ENCODE measurements around the gene SLC25A4. TPM values are rescaled to one million over a fixed set of nuclear protein-coding genes. Genes with fewer than 3 reads are reported as not detected.

The SLC25A4 gene
- total and polyA plus RNA-seq, 2 of the 13 experiments (the other 11 are each of a cell fraction or from before 2014, with no cell fraction given), result 30.3 to 42.1 TPM

DNA sequence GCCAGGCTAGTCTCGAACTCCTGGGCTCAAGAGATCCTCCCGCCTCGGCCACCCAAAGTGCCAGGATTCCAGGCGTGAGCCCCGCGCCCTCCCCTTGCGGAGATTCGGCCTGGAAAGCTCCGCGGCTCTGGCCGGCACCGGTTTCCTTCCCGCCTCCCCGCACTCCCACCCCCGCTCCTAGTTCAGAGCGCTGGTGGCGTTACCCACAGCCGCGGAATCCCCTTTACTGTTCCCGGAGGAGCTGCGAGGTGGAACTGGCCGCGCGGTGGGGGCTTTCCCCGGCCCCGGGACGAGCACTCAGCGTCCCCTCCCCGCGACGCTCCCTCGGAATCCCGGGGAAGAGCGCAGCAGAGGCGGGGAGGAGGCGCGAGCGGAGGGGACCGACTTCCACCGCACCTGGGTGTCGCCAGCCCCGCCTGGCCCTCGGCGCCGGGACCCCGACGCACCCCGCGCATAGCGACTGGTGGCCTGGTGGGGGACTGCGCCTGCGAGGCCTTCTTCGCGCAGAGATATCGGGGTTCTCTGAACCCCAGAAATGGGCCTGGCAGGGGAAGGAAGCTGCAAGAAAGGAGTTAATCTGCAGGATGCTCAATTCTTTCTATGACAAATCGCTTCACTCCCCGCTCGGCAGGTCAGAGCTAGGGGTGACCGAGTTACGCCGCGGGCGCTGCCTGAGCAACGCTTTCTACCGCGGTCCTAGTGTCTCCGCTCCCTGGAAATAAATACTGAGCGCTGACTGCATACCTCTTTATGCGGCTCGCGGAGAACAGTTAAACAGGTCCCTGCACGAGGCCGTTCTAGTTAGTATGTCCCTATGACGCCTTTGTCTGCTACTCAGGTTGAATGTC lies 14.6 kb upstream of the SLC25A4 start:
- Histone ChIP-seq H3K36me3 (replicated peaks in 1 of 2; ENCODE audit: control insufficient read depth in 1 of 2, insufficient read depth in 2 of 2, low read length in 2 of 2) (no peaks in the 10 kb centered on the region), H3K9ac (ENCODE audit: insufficient read depth, low read depth, low read length) (no peak overlapping the region), H2AFZ (ENCODE audit: low read length) (no peak overlapping the region), H3K4me1 (ENCODE audit: insufficient read depth, low read length) (peaks cover 18% of the 10 kb centered on the region), H3K79me2 (ENCODE audit: insufficient read depth, low read length) (no peaks in the 10 kb centered on the region), H3K27ac (ENCODE audit: extremely low read length, insufficient read depth, low read length) (no peak overlapping the region), H3K9me3 (ENCODE audit: low read length) (no peaks in the 10 kb centered on the region), H3K4me3 (replicated peaks in 1 of 3; ENCODE audit: insufficient read depth in 1 of 3, low read depth in 2 of 3, low read length in 3 of 3) (peak overlapping the region; percentile 48 to 74 (median 56)), H4K20me1 (ENCODE audit: insufficient read depth, low read length) (no peaks in the 10 kb centered on the region), H3K27me3 (ENCODE audit: control insufficient read depth in 1 of 2, insufficient read depth in 2 of 2, low read length in 2 of 2) (peaks cover 3 to 30% of the 10 kb centered on the region in 2 experiments; a peak in 3 of 5 replicates), H3K4me2 (ENCODE audit: low read depth, low read length) (peak overlapping the region; percentile 80)
- intact Hi-C loops (cut with micrococcal nuclease; ENCODE audit: unreplicated experiment), result no loop called here
- in situ Hi-C loops (cut with HindIII; ENCODE audit: extremely low pct_ligation_motif_present, low pct_unique_long_range_greater_than_20kb), result no loop called here
- FAIRE-seq, result no peak
- under 1% methylated on average over 37 of the region's 74 CpGs for WGBS (ENCODE audit: low lambda C conversion rate)
- POLR2A ChIA-PET, result no interaction called here
- CTCF ChIA-PET (ENCODE audit: low intra/inter-chr PET ratio, low total read pairs), result no interaction called here
- peak; percentile 77 for ATAC-seq
- no peak for DNase-seq (ENCODE audit: low spot score)
- no TSS peak for BruUV-seq (replicated peaks)
- 0 out of 2 replicates have a peak, but pooled peaks have one; percentile 24 for TF ChIP-seq SALL1 (CRISPR knock-in tag; IDR thresholded peaks at IDR 0.05)
- TF ChIP-seq, protein P1, sequence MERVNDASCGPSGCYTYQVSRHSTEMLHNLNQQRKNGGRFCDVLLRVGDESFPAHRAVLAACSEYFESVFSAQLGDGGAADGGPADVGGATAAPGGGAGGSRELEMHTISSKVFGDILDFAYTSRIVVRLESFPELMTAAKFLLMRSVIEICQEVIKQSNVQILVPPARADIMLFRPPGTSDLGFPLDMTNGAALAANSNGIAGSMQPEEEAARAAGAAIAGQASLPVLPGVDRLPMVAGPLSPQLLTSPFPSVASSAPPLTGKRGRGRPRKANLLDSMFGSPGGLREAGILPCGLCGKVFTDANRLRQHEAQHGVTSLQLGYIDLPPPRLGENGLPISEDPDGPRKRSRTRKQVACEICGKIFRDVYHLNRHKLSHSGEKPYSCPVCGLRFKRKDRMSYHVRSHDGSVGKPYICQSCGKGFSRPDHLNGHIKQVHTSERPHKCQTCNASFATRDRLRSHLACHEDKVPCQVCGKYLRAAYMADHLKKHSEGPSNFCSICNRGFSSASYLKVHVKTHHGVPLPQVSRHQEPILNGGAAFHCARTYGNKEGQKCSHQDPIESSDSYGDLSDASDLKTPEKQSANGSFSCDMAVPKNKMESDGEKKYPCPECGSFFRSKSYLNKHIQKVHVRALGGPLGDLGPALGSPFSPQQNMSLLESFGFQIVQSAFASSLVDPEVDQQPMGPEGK (CRISPR knock-in tag; IDR thresholded peaks at IDR 0.05), result peak; percentile 35; the same call in 1 of the 2 replicates
- TF ChIP-seq YY1 (IDR thresholded peaks at IDR 0.05; ENCODE audit: insufficient read depth, insufficient replicate concordance, low read depth, low read length), result no peak
- TF ChIP-seq GABPB1 (CRISPR knock-in tag; IDR thresholded peaks at IDR 0.05), result peak; percentile 35; the same call in 1 of the 2 replicates
- TF ChIP-seq ZNF75D (CRISPR knock-in tag; IDR thresholded peaks at IDR 0.05; ENCODE audit: borderline replicate concordance), result no peak
- TF ChIP-seq, protein P2, sequence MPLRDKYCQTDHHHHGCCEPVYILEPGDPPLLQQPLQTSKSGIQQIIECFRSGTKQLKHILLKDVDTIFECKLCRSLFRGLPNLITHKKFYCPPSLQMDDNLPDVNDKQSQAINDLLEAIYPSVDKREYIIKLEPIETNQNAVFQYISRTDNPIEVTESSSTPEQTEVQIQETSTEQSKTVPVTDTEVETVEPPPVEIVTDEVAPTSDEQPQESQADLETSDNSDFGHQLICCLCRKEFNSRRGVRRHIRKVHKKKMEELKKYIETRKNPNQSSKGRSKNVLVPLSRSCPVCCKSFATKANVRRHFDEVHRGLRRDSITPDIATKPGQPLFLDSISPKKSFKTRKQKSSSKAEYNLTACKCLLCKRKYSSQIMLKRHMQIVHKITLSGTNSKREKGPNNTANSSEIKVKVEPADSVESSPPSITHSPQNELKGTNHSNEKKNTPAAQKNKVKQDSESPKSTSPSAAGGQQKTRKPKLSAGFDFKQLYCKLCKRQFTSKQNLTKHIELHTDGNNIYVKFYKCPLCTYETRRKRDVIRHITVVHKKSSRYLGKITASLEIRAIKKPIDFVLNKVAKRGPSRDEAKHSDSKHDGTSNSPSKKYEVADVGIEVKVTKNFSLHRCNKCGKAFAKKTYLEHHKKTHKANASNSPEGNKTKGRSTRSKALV (CRISPR knock-in tag; IDR thresholded peaks at IDR 0.05), result peak; percentile 73; the same call in 1 of the 2 replicates
- TF ChIP-seq, protein P3, sequence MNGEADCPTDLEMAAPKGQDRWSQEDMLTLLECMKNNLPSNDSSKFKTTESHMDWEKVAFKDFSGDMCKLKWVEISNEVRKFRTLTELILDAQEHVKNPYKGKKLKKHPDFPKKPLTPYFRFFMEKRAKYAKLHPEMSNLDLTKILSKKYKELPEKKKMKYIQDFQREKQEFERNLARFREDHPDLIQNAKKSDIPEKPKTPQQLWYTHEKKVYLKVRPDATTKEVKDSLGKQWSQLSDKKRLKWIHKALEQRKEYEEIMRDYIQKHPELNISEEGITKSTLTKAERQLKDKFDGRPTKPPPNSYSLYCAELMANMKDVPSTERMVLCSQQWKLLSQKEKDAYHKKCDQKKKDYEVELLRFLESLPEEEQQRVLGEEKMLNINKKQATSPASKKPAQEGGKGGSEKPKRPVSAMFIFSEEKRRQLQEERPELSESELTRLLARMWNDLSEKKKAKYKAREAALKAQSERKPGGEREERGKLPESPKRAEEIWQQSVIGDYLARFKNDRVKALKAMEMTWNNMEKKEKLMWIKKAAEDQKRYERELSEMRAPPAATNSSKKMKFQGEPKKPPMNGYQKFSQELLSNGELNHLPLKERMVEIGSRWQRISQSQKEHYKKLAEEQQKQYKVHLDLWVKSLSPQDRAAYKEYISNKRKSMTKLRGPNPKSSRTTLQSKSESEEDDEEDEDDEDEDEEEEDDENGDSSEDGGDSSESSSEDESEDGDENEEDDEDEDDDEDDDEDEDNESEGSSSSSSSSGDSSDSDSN (CRISPR knock-in tag; IDR thresholded peaks at IDR 0.05), result peak; percentile 42; the same call in 1 of the 2 replicates
- TF ChIP-seq ZNF121 (CRISPR knock-in tag; IDR thresholded peaks at IDR 0.05), result peak; percentile 38; the same call in 1 of the 2 replicates
- peak; percentile 90 for TF ChIP-seq HNRNPLL (IDR thresholded peaks at IDR 0.05; ENCODE audit: low read depth, low read length, poor library complexity, severe bottlenecking)
- TF ChIP-seq, protein P4, sequence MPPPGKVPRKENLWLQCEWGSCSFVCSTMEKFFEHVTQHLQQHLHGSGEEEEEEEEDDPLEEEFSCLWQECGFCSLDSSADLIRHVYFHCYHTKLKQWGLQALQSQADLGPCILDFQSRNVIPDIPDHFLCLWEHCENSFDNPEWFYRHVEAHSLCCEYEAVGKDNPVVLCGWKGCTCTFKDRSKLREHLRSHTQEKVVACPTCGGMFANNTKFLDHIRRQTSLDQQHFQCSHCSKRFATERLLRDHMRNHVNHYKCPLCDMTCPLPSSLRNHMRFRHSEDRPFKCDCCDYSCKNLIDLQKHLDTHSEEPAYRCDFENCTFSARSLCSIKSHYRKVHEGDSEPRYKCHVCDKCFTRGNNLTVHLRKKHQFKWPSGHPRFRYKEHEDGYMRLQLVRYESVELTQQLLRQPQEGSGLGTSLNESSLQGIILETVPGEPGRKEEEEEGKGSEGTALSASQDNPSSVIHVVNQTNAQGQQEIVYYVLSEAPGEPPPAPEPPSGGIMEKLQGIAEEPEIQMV (CRISPR knock-in tag; IDR thresholded peaks at IDR 0.05; ENCODE audit: low read depth), result no peak
- TF ChIP-seq ZNF605 (CRISPR knock-in tag; IDR thresholded peaks at IDR 0.05), result 0 out of 2 replicates have a peak, but pooled peaks have one; percentile 20
- peak; percentile 71; the same call in 1 of the 2 replicates for TF ChIP-seq EZH2 (conservative IDR thresholded peaks at IDR 0.05; ENCODE audit: low read depth, low read length)
- TF ChIP-seq NAIF1 (CRISPR knock-in tag; IDR thresholded peaks at IDR 0.05; ENCODE audit: borderline replicate concordance), result peak; percentile 72; the same call in 1 of the 2 replicates
